GM12878 (cell line): ENCODE measurements around the gene ITPKB. TPM values are rescaled to one million over a fixed set of nuclear protein-coding genes. Genes with fewer than 3 reads are reported as not detected.

ENCODE experiments used
- ATAC-seq: fragments of 200-7000 bp; cut with Tn5 transposase; 3 replicates; pipeline ENCODE4 v1.9.1; 2020; ENCODE audit warnings: mild to moderate bottlenecking, moderate library complexity
- BruUV-seq: library from RNA; stranded (reverse); fragments of 400-500 nt; replicated peaks from 2 replicates; lab custom pipeline; 2021; lab: Mats Ljungman, UMichigan
- CTCF ChIA-PET: fragments of 300-600 bp; sonication (Branson Sonifier 250); formaldehyde crosslinking; extraction: SDS; loops from one replicate; lab custom pipeline; 2021; ENCODE audit warnings: inconsistent platforms; lab: Yijun Ruan, JAX
- POLR2A ChIA-PET: fragments of 350-600 bp; formaldehyde crosslinking; extraction: SDS; loops from one replicate; lab custom pipeline; 2021; ENCODE audit warnings: inconsistent platforms; lab: Charles Lee
- RAD21 ChIA-PET: fragments of 300-600 bp; sonication (Branson Sonifier 250); formaldehyde crosslinking; loops from one replicate; lab custom pipeline; 2023; ENCODE audit warnings: antibody characterized with exemption; ENCODE audit not compliant: unreplicated experiment; lab: Charles Lee
- SMC1A ChIA-PET: fragments of 300-600 bp; sonication (Branson Sonifier 250); formaldehyde crosslinking; loops from one replicate; lab custom pipeline; 2023; ENCODE audit not compliant: unreplicated experiment, uncharacterized antibody; lab: Charles Lee
- DNase-seq: peaks from one replicate; pipeline ENCODE4 v3.0.0-alpha.2; 2011; ENCODE audit warnings: low read depth, low spot score
- FAIRE-seq: peaks from 3 replicates; lab custom pipeline; 2011; peaks lifted over from hg19 to GRCh38; lab: Jason Lieb, UNC
- H2AFZ ChIP-seq: 2 replicates; pipeline ENCODE4 v1.6.0; 2011; ENCODE audit warnings: low read depth, low read length, control low read depth; ENCODE audit not compliant: control insufficient read depth
- H3K27ac ChIP-seq: 2 replicates; pipeline ENCODE4 v1.5.1; 2011; ENCODE audit warnings: control low read depth; ENCODE audit not compliant: control insufficient read depth, insufficient read depth
- H3K27me3 ChIP-seq, 2 experiments: replicated peaks in 1 of 2; 2 replicates each; pipeline versions ENCODE4 v1.6.0 to v1.6.1; 2011; ENCODE audit warnings: low read length in 1 of 2; ENCODE audit not compliant: control insufficient read depth in 2 of 2, insufficient read depth in 2 of 2
- H3K36me3 ChIP-seq, 2 experiments: 2 replicates each; pipeline ENCODE4 v1.5.1; 2011; ENCODE audit warnings: low read length in 1 of 2; ENCODE audit not compliant: control insufficient read depth in 2 of 2, insufficient read depth in 2 of 2
- H3K4me1 ChIP-seq: 2 replicates; pipeline ENCODE4 v1.6.1; 2011; ENCODE audit warnings: mild to moderate bottlenecking, low read length, moderate library complexity, mixed read lengths; ENCODE audit not compliant: control insufficient read depth, insufficient read depth
- H3K4me2 ChIP-seq: 2 replicates; pipeline ENCODE4 v1.6.0; 2011; ENCODE audit warnings: control low read depth; ENCODE audit not compliant: control insufficient read depth, insufficient read depth
- H3K4me3 ChIP-seq: fragments of 200-600 bp; sonication (generic); 2 replicates; pipeline ENCODE4 v1.5.1; 2016
- H3K79me2 ChIP-seq: 2 replicates; pipeline ENCODE4 v1.6.0; 2011; ENCODE audit warnings: low read length; ENCODE audit not compliant: control insufficient read depth, insufficient read depth
- H3K9ac ChIP-seq: 2 replicates; pipeline ENCODE4 v1.8.0; 2011; ENCODE audit warnings: low read length, control low read depth, mixed read lengths; ENCODE audit not compliant: control insufficient read depth, insufficient read depth
- H3K9me3 ChIP-seq: replicated peaks from 3 replicates; pipeline ENCODE4 v1.5.1; 2011; ENCODE audit warnings: mild to moderate bottlenecking, low read length; ENCODE audit not compliant: control insufficient read depth, insufficient read depth
- H4K20me1 ChIP-seq: 2 replicates; pipeline ENCODE4 v1.6.0; 2011; ENCODE audit not compliant: control insufficient read depth, insufficient read depth
- BACH1 ChIP-seq: fragments of 450-650 bp; IDR thresholded peaks from 2 replicates; pipeline ENCODE4 v1.6.1; 2017; ENCODE audit warnings: mild to moderate bottlenecking, borderline replicate concordance
- BCL11A ChIP-seq: IDR thresholded peaks from 2 replicates; pipeline ENCODE4 v1.6.1; 2011; ENCODE audit warnings: low read depth, low read length
- CEBPB ChIP-seq, 2 experiments: fragments of 150-350 bp in 1 of 2; IDR thresholded peaks; 2 replicates each; pipeline ENCODE4 v1.6.1; 2012 to 2014; ENCODE audit warnings: low read depth in 2 of 2, low read length in 2 of 2, borderline replicate concordance in 1 of 2, inconsistent platforms in 1 of 2
- E2F8 ChIP-seq: fragments of 450-650 bp; IDR thresholded peaks from 2 replicates; pipeline ENCODE4 v1.6.1; 2018; ENCODE audit warnings: mild to moderate bottlenecking, low read depth, moderate library complexity; ENCODE audit not compliant: partially characterized antibody
- GABPA ChIP-seq: IDR thresholded peaks from 2 replicates; pipeline ENCODE4 v1.6.1; 2014; ENCODE audit warnings: antibody characterized with exemption, low read depth, mild to moderate bottlenecking, inconsistent platforms
- HDAC6 ChIP-seq: fragments of 200-600 bp; sonication (generic); IDR thresholded peaks from one replicate; pipeline ENCODE4 v1.8.0; 2017; ENCODE audit warnings: antibody characterized with exemption; ENCODE audit not compliant: unreplicated experiment
- PAX5 ChIP-seq: IDR thresholded peaks from 2 replicates; pipeline ENCODE4 v1.6.1; 2011; ENCODE audit warnings: low read depth, low read length, borderline replicate concordance
- PML ChIP-seq: IDR thresholded peaks from 2 replicates; pipeline ENCODE4 v1.6.1; 2012; ENCODE audit warnings: low read length, inconsistent platforms
- RAD51 ChIP-seq: fragments of 450-650 bp; IDR thresholded peaks from 2 replicates; pipeline ENCODE4 v1.6.1; 2016; ENCODE audit warnings: moderate library complexity, mild to moderate bottlenecking, inconsistent platforms
- SIX5 ChIP-seq: IDR thresholded peaks from 2 replicates; pipeline ENCODE4 v1.6.1; 2011; ENCODE audit warnings: mild to moderate bottlenecking, low read depth, low read length, moderate library complexity; ENCODE audit not compliant: severe bottlenecking
- SKIL ChIP-seq: fragments of 450-650 bp; IDR thresholded peaks from 2 replicates; pipeline ENCODE4 v1.6.1; 2017; ENCODE audit warnings: mild to moderate bottlenecking, low read depth, inconsistent platforms; ENCODE audit not compliant: poor library complexity, severe bottlenecking
- ZBTB40 ChIP-seq: fragments of 450-650 bp; IDR thresholded peaks from 2 replicates; pipeline ENCODE4 v1.6.1; 2016; ENCODE audit warnings: mild to moderate bottlenecking, moderate library complexity, borderline replicate concordance
- WGBS: methylation state at CpG from one replicate; pipeline ENCODE4 v1.1.6; 2016; ENCODE audit warnings: low lambda C conversion rate; ENCODE audit not compliant: insufficient replicate concordance, insufficient coverage; ENCODE audit errors: missing lambda C conversion rate; 5-methylcytosine and 5-hydroxymethylcytosine counted together
- in situ Hi-C: fragments of 300-500 bp; cut with MboI; formaldehyde crosslinking; loops from 9 replicates; pipeline ENCODE4 v1.14.3; 2018; ENCODE audit warnings: mixed read lengths
- intact Hi-C: fragments of 100-400 bp; cut with micrococcal nuclease; formaldehyde crosslinking; loops from one replicate; pipeline ENCODE4 v1.14.2; 2022; ENCODE audit not compliant: unreplicated experiment
- polyA plus RNA-seq, 11 experiments: library from polyadenylated mRNA; depleted of rRNA in 4 of 11; unstranded in 6 of 11; stranded (reverse) in 5 of 11; fragments of >200 nt; fragmentation: Nextera tagmentation in 4 of 11; fragmentation: Illumina TruSeq in 1 of 11; extraction: Ambion mirVana in 4 of 11; extraction: Trizol in 1 of 11; gene quantifications; 1 replicate in 1 of 11; 2 replicates in 10 of 11; pipeline versions ENCODE4 v1.2.1 to v1.2.3, GENCODE V29; 2011 to 2016; ENCODE audit warnings: inconsistent platforms in 2 of 11, missing spikeins in 2 of 11, low read depth in 1 of 11
- total RNA-seq, 4 experiments: library from RNA; depleted of rRNA in 3 of 4; stranded (reverse); fragments of >200 nt in 3 of 4; fragmentation: Illumina TruSeq in 1 of 4; extraction: Trizol in 1 of 4; gene quantifications; 2 replicates each; pipeline versions ENCODE4 v1.2.1 to v1.2.3, GENCODE V29; 2013 to 2021

ITPKB gene
- total and polyA plus RNA-seq, 10 of the 15 experiments (the other 5 are each of a cell fraction or from before 2014, with no cell fraction given), result 1.3 to 38.7 (median 12.9) TPM

GRCh38 chr1:226702957-226703831, 35.9 kb downstream of the ITPKB start:
- TSS peak; percentile 68 for BruUV-seq
- H3K79me2 ChIP-seq, result peaks cover 28% of the 10 kb centered on the region
- RAD21 ChIA-PET, result interaction anchor here (0.6 to 4.3 kb wide), 16 partner anchors 15 to 125 kb away, joined by 3 to 20 read pairs (median 5); partner anchors contain the start of gene ITPKB
- H3K4me2 ChIP-seq, result peak overlapping the region; percentile 83
- peaks cover 12% of the 10 kb centered on the region for H3K4me1 ChIP-seq
- POLR2A ChIA-PET, result interaction anchor here (0.6 to 3.2 kb wide), 12 partner anchors 9 to 120 kb away, joined by 3 to 20 read pairs (median 4); no protein-coding TSS in a partner anchor
- H3K36me3 ChIP-seq, result peaks cover 0 to 4% of the 10 kb centered on the region in 2 experiments; a peak in 2 of 4 replicates
- peak overlapping the region; percentile 82 for H3K9ac ChIP-seq
- H2AFZ ChIP-seq, result peak overlapping the region; percentile 85
- peak overlapping the region; percentile 92 for H3K27ac ChIP-seq
- no peaks in the 10 kb centered on the region for H3K27me3 ChIP-seq
- no peaks in the 10 kb centered on the region for H3K9me3 ChIP-seq
- no peaks in the 10 kb centered on the region for H4K20me1 ChIP-seq
- no peak for FAIRE-seq
- 2% methylated on average over 62 of the region's 62 CpGs for WGBS
- in situ Hi-C loops (no loop called here), intact Hi-C loops (loop anchor here (2.0 kb wide), 1 partner anchor 50 kb away; no protein-coding TSS in a partner anchor)
- DNase-seq, result no peak
- SMC1A ChIA-PET, result interaction anchor here (0.8 to 2.8 kb wide), 18 partner anchors 9 to 122 kb away, joined by 3 to 12 read pairs (median 4); partner anchors contain the start of gene ITPKB
- peak overlapping the region; percentile 54 for H3K4me3 ChIP-seq
- CTCF ChIA-PET, result interaction anchor here (0.6 to 1.9 kb wide), 11 partner anchors 9 to 825 kb away, joined by 3 to 7 read pairs (median 5); no protein-coding TSS in a partner anchor
- peak; percentile 92 for ATAC-seq
- TF ChIP-seq CEBPB (IDR thresholded peaks at IDR 0.05; ENCODE audit: borderline replicate concordance in 1 of 2, low read depth in 2 of 2, low read length in 2 of 2) (no peak), PML (peak; percentile 63; the same call in 1 of the 2 replicates), BACH1 (peak; percentile 97), SIX5 (no peak), E2F8 (no peak), BCL11A (peak; percentile 34; the same call in 1 of the 2 replicates), GABPA (no peak), SKIL (no peak), PAX5 (peak; percentile 79; the same call in 1 of the 2 replicates), RAD51 (peak; percentile 92), HDAC6 (no peak), ZBTB40 (peak; percentile 26; the same call in 1 of the 2 replicates)
